ENCODE data around the gene ZNF587B. TPM values are rescaled to one million over a fixed set of nuclear protein-coding genes. Genes with fewer than 3 reads are reported as not detected.

ZNF587B gene
- total RNA-seq (ENCODE audit: low replicate concordance): 13.1 and 17.8 TPM in 2 replicates

DNA sequence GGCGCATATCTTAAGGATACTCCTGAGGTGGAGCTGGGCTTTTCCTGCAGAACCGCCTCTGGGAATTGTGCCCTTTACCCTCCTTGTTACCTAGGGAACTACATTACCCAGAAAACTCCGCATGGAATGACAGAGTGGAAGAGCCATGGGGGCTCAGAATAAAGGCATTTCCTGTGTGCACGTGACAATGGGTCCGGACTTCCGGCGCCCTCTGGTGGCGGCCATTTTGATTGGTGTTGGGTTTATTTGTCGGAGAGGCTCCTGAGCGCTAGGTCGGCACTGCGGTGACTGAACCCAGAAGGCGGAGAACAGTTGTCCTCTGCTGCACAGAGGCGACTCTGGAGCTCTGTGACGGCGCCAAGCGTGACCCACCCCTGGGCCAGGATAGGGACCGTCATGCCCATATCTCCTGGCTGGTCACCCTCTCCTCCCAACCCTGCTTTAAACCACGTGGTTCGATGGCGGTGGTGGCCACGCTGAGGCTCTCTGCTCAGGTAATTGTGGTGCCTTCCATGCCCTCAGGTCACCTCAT, at the start of gene ZNF587B:
Gene ZNF587B, plus strand, starts transcription at position 229 of the 532 bp plus-strand sequence. Its CDS starts 230 bp downstream, at position 459.

DNA sequence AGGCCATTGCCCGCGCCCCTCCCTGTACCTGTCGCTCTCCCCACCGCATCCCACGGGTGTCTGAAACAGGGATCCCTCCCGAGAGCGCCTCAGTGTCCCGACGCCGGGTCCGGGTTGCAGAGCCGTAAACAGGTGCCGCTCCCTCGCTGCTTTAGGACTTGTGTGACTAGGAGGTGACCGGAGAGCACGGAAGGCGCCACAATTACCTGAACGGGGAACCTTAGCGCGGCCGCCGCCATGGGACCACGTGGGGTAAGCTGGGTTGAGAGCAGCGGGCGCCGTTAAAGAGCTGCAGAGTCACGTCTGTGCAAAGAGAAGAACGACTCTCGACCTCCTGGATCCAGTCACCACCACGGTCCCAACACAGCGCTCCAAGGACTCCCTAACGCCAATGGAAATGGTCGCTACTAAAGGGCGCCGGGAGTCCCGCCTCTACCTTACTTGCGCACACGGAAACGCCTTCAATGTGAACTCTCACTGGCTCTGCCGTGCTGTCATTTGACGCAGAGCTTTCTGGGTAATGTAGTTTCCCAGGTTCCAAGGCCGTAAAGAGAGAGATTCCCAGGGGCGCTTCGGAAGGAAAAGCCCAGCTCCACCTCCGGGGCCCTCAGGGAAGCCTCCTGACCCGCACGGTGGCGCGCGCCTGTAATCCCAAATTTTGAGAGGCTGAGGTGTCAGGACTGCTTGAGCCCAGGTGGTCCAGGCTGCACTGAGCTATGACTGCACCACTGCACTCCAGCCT, 15.4 kb upstream of the ZNF587B start, which contains the start of gene ZNF552:
Gene ZNF552, minus strand, starts transcription at position 409 of the 742 bp plus-strand sequence. Its CDS starts 170 bp downstream, at position 239.

DNA sequence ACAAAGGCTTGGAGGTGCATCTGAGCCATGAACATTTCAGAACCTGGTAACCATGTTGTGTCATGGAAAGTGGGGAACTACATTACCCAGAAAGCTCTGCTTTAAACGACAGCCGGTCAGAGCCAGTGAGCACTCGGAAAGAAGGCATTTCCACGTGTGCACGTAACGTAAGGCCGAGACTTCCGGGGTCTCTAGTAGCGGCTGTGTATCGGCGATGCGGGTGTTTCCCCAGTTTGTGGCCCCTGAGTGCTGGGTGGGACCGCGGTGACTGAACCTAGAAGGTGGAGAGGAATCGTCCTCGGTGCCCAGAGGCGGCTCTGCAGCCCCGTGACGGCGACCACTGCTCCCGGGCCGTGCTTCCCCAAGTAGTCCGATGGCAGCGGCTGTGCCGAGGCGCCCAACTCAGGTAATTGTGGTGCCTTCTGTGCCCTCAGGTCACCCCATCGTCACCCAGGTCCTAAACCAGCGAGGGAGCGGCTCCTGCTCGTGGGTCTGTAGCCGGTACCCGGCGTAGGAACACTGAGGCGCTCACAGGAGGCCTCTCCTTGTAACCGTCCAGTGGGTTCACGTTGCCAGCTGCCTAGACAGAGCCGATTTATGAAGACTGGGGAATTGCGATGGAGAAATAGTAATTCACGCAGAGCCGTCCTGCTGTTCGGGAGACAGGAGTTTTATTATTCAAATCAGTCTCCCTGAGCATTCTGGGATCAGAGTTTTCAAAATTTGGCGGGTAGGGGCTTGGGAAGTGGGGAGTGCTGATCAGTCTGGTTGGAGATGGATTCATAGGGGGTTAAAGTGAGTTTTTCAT, 19.8 kb downstream of the ZNF587B start, which contains the start of gene ZNF587:
Gene ZNF587, plus strand, starts transcription at position 194 of the 808 bp plus-strand sequence. Its CDS starts 180 bp downstream, at position 374.

DNA sequence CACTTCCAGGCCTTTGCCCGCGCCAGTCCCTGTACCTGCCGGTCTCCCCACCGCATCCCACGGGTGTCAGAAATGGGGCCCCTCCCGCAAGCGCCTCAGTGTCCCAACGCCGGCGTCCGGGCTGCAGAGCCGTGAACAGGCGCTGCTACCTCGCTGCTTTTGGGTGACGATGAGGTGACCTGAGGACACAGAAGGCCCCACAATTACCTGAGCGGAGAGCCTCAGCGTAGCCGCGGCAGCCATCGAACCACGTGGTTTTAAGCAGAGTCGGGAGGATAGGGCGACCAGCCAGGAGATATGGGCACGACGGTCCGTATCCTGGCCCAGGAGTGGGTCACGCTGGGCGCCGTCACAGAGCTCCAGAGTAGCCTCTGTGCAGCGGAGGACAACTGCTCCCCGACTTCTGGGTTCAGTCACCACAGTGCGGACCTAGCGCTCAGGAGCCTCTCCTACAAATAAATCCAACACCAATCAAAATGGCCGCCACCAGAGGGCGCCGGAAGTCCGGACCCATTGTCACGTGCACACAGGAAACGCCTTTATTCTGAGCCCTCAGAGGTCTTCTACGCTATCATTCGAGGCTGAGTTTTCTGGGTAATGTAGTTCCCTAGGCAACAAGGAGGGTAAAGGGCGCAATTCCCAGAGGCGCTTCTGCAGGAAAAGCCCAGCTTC, 58.6 kb downstream of the ZNF587B start, which contains the start of gene ZNF814:
Gene ZNF814, minus strand, starts transcription at position 478 of the 672 bp plus-strand sequence. Its CDS starts 235 bp downstream, at position 243.

Other genes with a start within 250 kb of the ZNF587B start
- 4.6 and 11.3 TPM in 2 replicates for gene ZIK1, start 246.2 kb upstream of the ZNF587B start, total RNA-seq (ENCODE audit: low replicate concordance)
- 0.70 and 4.1 TPM in 2 replicates for gene ZNF530, start 230.4 kb upstream of the ZNF587B start, total RNA-seq (ENCODE audit: low replicate concordance)
- gene ZNF134, start 216.1 kb upstream of the ZNF587B start, total RNA-seq (ENCODE audit: low replicate concordance): 12.3 and 25.0 TPM in 2 replicates
- gene ZNF211, start 197.1 kb upstream of the ZNF587B start, total RNA-seq (ENCODE audit: low replicate concordance): 10.9 and 13.9 TPM in 2 replicates
- gene ZSCAN4, start 161.4 kb upstream of the ZNF587B start, total RNA-seq (ENCODE audit: low replicate concordance): not detected in 2 replicates
- 4.0 and 7.0 TPM in 2 replicates for gene ZNF551, start 148.3 kb upstream of the ZNF587B start, total RNA-seq (ENCODE audit: low replicate concordance)
- gene ZNF154, start 121.1 kb upstream of the ZNF587B start, total RNA-seq (ENCODE audit: low replicate concordance): 4.4 and 4.9 TPM in 2 replicates
- gene ZNF671, start 102.7 kb upstream of the ZNF587B start, total RNA-seq (ENCODE audit: low replicate concordance): 9.6 and 11.1 TPM in 2 replicates
- gene ZNF776, start 83.5 kb upstream of the ZNF587B start, total RNA-seq (ENCODE audit: low replicate concordance): 11.8 and 17.5 TPM in 2 replicates
- gene ZNF586, start 60.6 kb upstream of the ZNF587B start, total RNA-seq (ENCODE audit: low replicate concordance): 12.6 and 15.9 TPM in 2 replicates
- 3.4 and 3.7 TPM in 2 replicates for gene ZNF552, start 15.4 kb upstream of the ZNF587B start, total RNA-seq (ENCODE audit: low replicate concordance)
- 16.4 and 25.2 TPM in 2 replicates for gene ZNF587, start 19.6 kb downstream of the ZNF587B start, total RNA-seq (ENCODE audit: low replicate concordance)
- 7.5 and 7.7 TPM in 2 replicates for gene ZNF814, start 58.7 kb downstream of the ZNF587B start, total RNA-seq (ENCODE audit: low replicate concordance)
- 18.7 and 22.5 TPM in 2 replicates for gene ZNF417, start 86.3 kb downstream of the ZNF587B start, total RNA-seq (ENCODE audit: low replicate concordance)
- gene ZNF418, start 105.1 kb downstream of the ZNF587B start, total RNA-seq (ENCODE audit: low replicate concordance): 5.1 and 12.8 TPM in 2 replicates
- 4.3 and 6.0 TPM in 2 replicates for gene ZNF256, start 117.4 kb downstream of the ZNF587B start, total RNA-seq (ENCODE audit: low replicate concordance)
- gene C19orf18, start 144.2 kb downstream of the ZNF587B start, total RNA-seq (ENCODE audit: low replicate concordance): 0.23 TPM in 2 replicates
- gene ZNF606, start 172.5 kb downstream of the ZNF587B start, total RNA-seq (ENCODE audit: low replicate concordance): 7.4 and 12.3 TPM in 2 replicates
- 0.23 TPM in 1 of 2 replicates, not detected in the other for gene ZSCAN1, start 203.7 kb downstream of the ZNF587B start, total RNA-seq (ENCODE audit: low replicate concordance)
- 3.6 and 3.9 TPM in 2 replicates for gene ZNF135, start 229.0 kb downstream of the ZNF587B start, total RNA-seq (ENCODE audit: low replicate concordance)

Data from smooth muscle cell of the coronary artery (primary cell).